ENCODE measurements around the gene AEBP2. TPM values are rescaled to one million over a fixed set of nuclear protein-coding genes. Genes with fewer than 3 reads are reported as not detected.
"Not testable (repeated sequence)": the region's sequence is repeated elsewhere in the genome, so short reads cannot be mapped to it uniquely, and the experiment has no call there.

AEBP2 gene
- polyA plus RNA-seq, 1 donor (not counting 4 experiments of a cell fraction or from before 2014, with no cell fraction given), result 19.6 TPM

DNA sequence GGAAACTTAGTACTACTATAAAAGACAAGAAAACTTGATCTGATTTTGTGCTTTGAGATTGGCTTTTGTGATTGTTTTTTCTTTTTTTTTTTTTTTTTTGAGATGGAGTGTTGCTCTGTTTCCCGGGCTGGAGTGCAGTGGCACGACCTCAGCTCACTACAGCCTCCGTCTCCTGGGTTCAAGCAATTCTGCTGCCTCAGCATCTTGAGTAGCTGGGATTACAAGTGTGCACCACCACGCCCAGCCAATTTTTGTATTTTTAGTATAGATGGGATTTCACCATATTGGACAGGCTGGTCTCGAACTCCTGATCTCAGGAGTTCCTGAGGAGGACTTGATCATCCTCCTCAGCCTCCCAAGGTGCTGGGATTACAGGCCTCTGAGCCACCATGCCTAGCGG lies 26.4 kb downstream of the AEBP2 start:
- H3K9me3 ChIP-seq (ENCODE audit: control insufficient read depth, low read depth, low read length), result no peaks in the 10 kb centered on the region
- no peaks in the 10 kb centered on the region for H4K20me1 ChIP-seq (ENCODE audit: control insufficient read depth, extremely low read depth, insufficient read depth, low read length)
- dilution Hi-C loops (cut with MboI; ENCODE audit: extremely low pct_ligation_motif_present, low sequenced_read_pairs), result no loop called here
- no peaks in the 10 kb centered on the region for H3K27me3 ChIP-seq (ENCODE audit: control insufficient read depth, extremely low read depth, insufficient read depth, low read length)
- TF ChIP-seq CTCF (optimal IDR thresholded peaks at IDR 0.05 in 1 of 3, IDR thresholded peaks at IDR 0.05 in 1 of 3, conservative IDR thresholded peaks at IDR 0.05 in 1 of 3; ENCODE audit: extremely low read depth in 1 of 3, insufficient read depth in 2 of 3, low read length in 3 of 3), result no peak
- H3K27ac ChIP-seq (ENCODE audit: control insufficient read depth, insufficient read depth, low read length), result no peak overlapping the region
- H3K36me3 ChIP-seq (ENCODE audit: control insufficient read depth in 2 of 2, extremely low read depth in 1 of 2, insufficient read depth in 2 of 2, low read length in 2 of 2), result peaks cover 4 to 8% of the 10 kb centered on the region in 2 experiments
- DNase-seq (ENCODE audit: low read depth, low spot score) (no peak), FAIRE-seq (no peak)
- H3K4me3 ChIP-seq (ENCODE audit: control insufficient read depth in 2 of 3, extremely low read depth in 1 of 3, insufficient read depth in 2 of 3, low read depth in 1 of 3, low read length in 3 of 3), result no peak overlapping the region
- H3K4me2 ChIP-seq (ENCODE audit: control insufficient read depth, extremely low read depth, insufficient read depth, low read depth, low read length), result no peak overlapping the region
- H3K79me2 ChIP-seq (ENCODE audit: control insufficient read depth, insufficient read depth, low read length), result peaks cover 30% of the 10 kb centered on the region
- H3K9ac ChIP-seq (ENCODE audit: control insufficient read depth, extremely low read depth, insufficient read depth, low read length), result no peak overlapping the region
- H3K4me1 ChIP-seq (ENCODE audit: control insufficient read depth, extremely low read depth, insufficient read depth, low read length), result no peaks in the 10 kb centered on the region
- no peaks in the 10 kb centered on the region for H3K9me1 ChIP-seq (ENCODE audit: control insufficient read depth, extremely low read depth, insufficient read depth, low read length)
- no peak overlapping the region for H2AFZ ChIP-seq (ENCODE audit: control insufficient read depth, low read length)

DNA sequence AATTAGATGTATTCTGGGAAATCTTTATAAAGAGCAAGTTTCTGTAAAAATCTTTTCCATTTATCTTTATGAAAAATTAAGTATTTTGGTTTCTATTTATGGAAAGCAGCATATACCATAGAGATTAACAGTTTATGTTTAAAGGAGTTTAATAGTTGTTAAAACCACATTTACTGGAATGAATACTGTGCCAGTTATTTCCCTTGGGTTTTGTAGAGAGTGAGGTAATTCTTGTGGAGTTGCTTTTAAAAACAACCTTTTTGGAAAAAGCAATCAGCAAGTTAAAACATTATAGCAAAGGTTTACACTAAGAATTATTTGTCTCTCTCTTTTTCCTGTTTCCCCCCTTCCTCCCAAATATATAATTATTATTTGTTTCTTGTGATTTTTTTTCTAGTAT lies 34.9 kb downstream of the AEBP2 start:
- no peak overlapping the region for H3K4me3 ChIP-seq (ENCODE audit: control insufficient read depth in 2 of 3, extremely low read depth in 1 of 3, insufficient read depth in 2 of 3, low read depth in 1 of 3, low read length in 3 of 3)
- peaks cover 54% of the 10 kb centered on the region for H3K79me2 ChIP-seq (ENCODE audit: control insufficient read depth, insufficient read depth, low read length)
- no peaks in the 10 kb centered on the region for H3K4me1 ChIP-seq (ENCODE audit: control insufficient read depth, extremely low read depth, insufficient read depth, low read length)
- H3K36me3 ChIP-seq (ENCODE audit: control insufficient read depth in 2 of 2, extremely low read depth in 1 of 2, insufficient read depth in 2 of 2, low read length in 2 of 2), result peaks cover 4 to 7% of the 10 kb centered on the region in 2 experiments
- no peaks in the 10 kb centered on the region for H3K9me3 ChIP-seq (ENCODE audit: control insufficient read depth, low read depth, low read length)
- H4K20me1 ChIP-seq (ENCODE audit: control insufficient read depth, extremely low read depth, insufficient read depth, low read length), result no peaks in the 10 kb centered on the region
- H3K27ac ChIP-seq (ENCODE audit: control insufficient read depth, insufficient read depth, low read length), result no peak overlapping the region
- H3K9me1 ChIP-seq (ENCODE audit: control insufficient read depth, extremely low read depth, insufficient read depth, low read length), result peaks cover 2% of the 10 kb centered on the region
- TF ChIP-seq EZH2 (IDR thresholded peaks at IDR 0.05; ENCODE audit: low read length) (no peak), CTCF (optimal IDR thresholded peaks at IDR 0.05 in 1 of 3, IDR thresholded peaks at IDR 0.05 in 1 of 3, conservative IDR thresholded peaks at IDR 0.05 in 1 of 3; ENCODE audit: extremely low read depth in 1 of 3, insufficient read depth in 2 of 3, low read length in 3 of 3) (no peak)
- DNase-seq (ENCODE audit: low read depth, low spot score) (no peak), FAIRE-seq (no peak)
- dilution Hi-C loops (cut with MboI; ENCODE audit: extremely low pct_ligation_motif_present, low sequenced_read_pairs), result no loop called here
- H3K9ac ChIP-seq (ENCODE audit: control insufficient read depth, extremely low read depth, insufficient read depth, low read length), result no peak overlapping the region
- H3K4me2 ChIP-seq (ENCODE audit: control insufficient read depth, extremely low read depth, insufficient read depth, low read depth, low read length), result no peak overlapping the region
- H3K27me3 ChIP-seq (ENCODE audit: control insufficient read depth, extremely low read depth, insufficient read depth, low read length), result no peaks in the 10 kb centered on the region
- H2AFZ ChIP-seq (ENCODE audit: control insufficient read depth, low read length), result no peak overlapping the region

DNA sequence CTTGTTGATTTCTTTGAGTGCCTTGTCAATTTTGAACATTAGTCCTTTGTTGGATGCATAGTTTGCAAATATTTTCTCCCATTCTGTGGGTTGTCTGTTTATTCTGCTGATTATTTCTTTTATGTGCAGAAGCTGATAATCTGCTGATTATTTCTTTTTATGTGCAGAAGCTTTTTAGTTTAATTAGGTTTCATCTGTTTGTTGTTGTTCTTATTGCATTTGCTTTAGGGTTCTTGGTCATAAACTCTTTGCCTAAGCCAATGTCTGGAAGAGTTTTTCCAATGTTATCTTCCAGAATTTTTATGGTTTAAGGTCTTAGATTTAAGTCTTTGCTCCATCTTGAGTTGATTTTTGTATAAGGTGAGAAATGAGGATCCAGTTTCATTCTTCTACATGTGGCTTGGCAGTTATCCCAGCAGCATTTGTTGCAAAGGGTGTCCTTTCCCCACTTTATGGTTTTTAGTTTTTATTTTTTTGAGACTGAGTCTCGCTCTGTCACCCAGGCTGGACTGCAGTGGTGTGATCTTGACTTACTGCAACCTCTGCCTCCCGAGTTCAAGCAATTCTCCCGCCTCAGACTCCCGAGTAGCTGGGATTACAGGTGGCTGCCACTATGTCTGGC lies 36.7 kb downstream of the AEBP2 start:
- dilution Hi-C loops (cut with MboI; ENCODE audit: extremely low pct_ligation_motif_present, low sequenced_read_pairs); H4K20me1 ChIP-seq (ENCODE audit: control insufficient read depth, extremely low read depth, insufficient read depth, low read length); H3K4me3 ChIP-seq (ENCODE audit: control insufficient read depth in 2 of 3, extremely low read depth in 1 of 3, insufficient read depth in 2 of 3, low read depth in 1 of 3, low read length in 3 of 3); H2AFZ ChIP-seq (ENCODE audit: control insufficient read depth, low read length); H3K9me1 ChIP-seq (ENCODE audit: control insufficient read depth, extremely low read depth, insufficient read depth, low read length); H3K4me2 ChIP-seq (ENCODE audit: control insufficient read depth, extremely low read depth, insufficient read depth, low read depth, low read length); H3K36me3 ChIP-seq (ENCODE audit: control insufficient read depth in 2 of 2, extremely low read depth in 1 of 2, insufficient read depth in 2 of 2, low read length in 2 of 2); H3K27ac ChIP-seq (ENCODE audit: control insufficient read depth, insufficient read depth, low read length); H3K9ac ChIP-seq (ENCODE audit: control insufficient read depth, extremely low read depth, insufficient read depth, low read length); H3K4me1 ChIP-seq (ENCODE audit: control insufficient read depth, extremely low read depth, insufficient read depth, low read length); H3K27me3 ChIP-seq (ENCODE audit: control insufficient read depth, extremely low read depth, insufficient read depth, low read length); DNase-seq (ENCODE audit: low read depth, low spot score); H3K9me3 ChIP-seq (ENCODE audit: control insufficient read depth, low read depth, low read length); FAIRE-seq: not testable (repeated sequence)
- H3K79me2 ChIP-seq (ENCODE audit: control insufficient read depth, insufficient read depth, low read length), result peaks cover 63% of the 10 kb centered on the region
